Prostate gland (tissue), 2 donors: ENCODE measurements around the gene LRRIQ1.

Source experiments
- CTCF ChIP-seq, 4 experiments: fragments of 200-600 bp in 2 of 4; fragments of 450-650 bp in 2 of 4; sonication (generic) in 2 of 4; IDR thresholded peaks; 1 replicate in 3 of 4; 2 replicates in 1 of 4; pipeline ENCODE4 v1.5.1; 2016 to 2019; ENCODE audit warnings: antibody characterized with exemption in 4 of 4, mild to moderate bottlenecking in 2 of 4, moderate library complexity in 2 of 4
- POLR2A ChIP-seq: fragments of 450-650 bp; IDR thresholded peaks from one replicate; pipeline ENCODE4 v1.6.1; 2016; ENCODE audit warnings: antibody characterized with exemption, mild to moderate bottlenecking

- TF ChIP-seq CTCF (IDR thresholded peaks at IDR 0.05) = no peak
- TF ChIP-seq POLR2A = no peak
Observed at GRCh38 chr12:85089792-85090191, 53.6 kb downstream of the LRRIQ1 start.
